Spleen (tissue), 11 donors: Measurements from ENCODE around the gene CYP2A7. TPM values are rescaled to one million over a fixed set of nuclear protein-coding genes. Genes with fewer than 3 reads are reported as not detected.
"Not testable (repeated sequence)": the region's sequence is repeated elsewhere in the genome, so short reads cannot be mapped to it uniquely, and the experiment has no call there.

Experiments used
- DNase-seq: peaks from one replicate; pipeline ENCODE4 v3.0.0-alpha.2; 2020
- H3K27ac ChIP-seq, 8 donors: fragments of 200-600 bp; sonication (generic) in 7 of 8; 1 replicate in 4 of 8; 2 replicates in 4 of 8; pipeline versions ENCODE4 v1.5.0 to v1.8.0; 2016 to 2021; ENCODE audit warnings: inconsistent platforms in 4 of 8, mild to moderate bottlenecking in 4 of 8, moderate library complexity in 1 of 8
- H3K27me3 ChIP-seq, 7 donors: fragments of 200-600 bp; sonication (generic) in 6 of 7; replicated peaks in 1 of 7; 1 replicate in 4 of 7; 2 replicates in 3 of 7; pipeline versions ENCODE4 v1.5.0 to v1.8.0; 2016 to 2021; ENCODE audit warnings: inconsistent platforms in 3 of 7, mild to moderate bottlenecking in 1 of 7
- H3K36me3 ChIP-seq, 6 donors: fragments of 200-600 bp; sonication (generic) in 5 of 6; 1 replicate in 4 of 6; 2 replicates in 2 of 6; pipeline versions ENCODE4 v1.5.0 to v1.8.0; 2016 to 2021; ENCODE audit warnings: inconsistent platforms in 2 of 6
- H3K4me1 ChIP-seq, 6 donors: fragments of 200-600 bp; sonication (generic) in 5 of 6; 1 replicate in 3 of 6; 2 replicates in 3 of 6; pipeline versions ENCODE4 v1.5.0 to v1.8.0; 2016 to 2021; ENCODE audit warnings: inconsistent platforms in 3 of 6
- H3K4me3 ChIP-seq, 8 donors: fragments of 200-600 bp; sonication (generic) in 7 of 8; 1 replicate in 4 of 8; 2 replicates in 4 of 8; pipeline versions ENCODE4 v1.5.0 to v1.8.0; 2016 to 2021; ENCODE audit warnings: inconsistent platforms in 4 of 8, mild to moderate bottlenecking in 4 of 8, moderate library complexity in 2 of 8
- H3K9me3 ChIP-seq, 8 donors: fragments of 200-600 bp; sonication (generic) in 7 of 8; 1 replicate in 4 of 8; 2 replicates in 4 of 8; pipeline versions ENCODE4 v1.5.0 to v1.8.0; 2016 to 2021; ENCODE audit warnings: inconsistent platforms in 4 of 8
- POLR2AphosphoS5 ChIP-seq, 3 donors: sonication (generic); formaldehyde crosslinking; IDR thresholded peaks; one replicate each; pipeline ENCODE4 v1.5.1; 2017; ENCODE audit warnings: antibody characterized with exemption in 3 of 3
- WGBS, 5 donors: extraction: QIAGEN DNeasy Blood & Tissue Kit in 3 of 5; methylation state at CpG; one replicate each; pipeline versions ENCODE4 v1.1.5 to v1.1.7; 2013 to 2018; 5-methylcytosine and 5-hydroxymethylcytosine counted together
- intact Hi-C: fragments of 100-400 bp; cut with DNase I; formaldehyde crosslinking; loops from one replicate; pipeline ENCODE4 v1.15.0; 2023; ENCODE audit warnings: low total_unique reads
- polyA plus RNA-seq, 3 donors: library from polyadenylated mRNA; stranded (reverse); fragments of 200-250 nt; gene quantifications; one replicate each; pipeline ENCODE4 v1.2.1, GENCODE V29; 2013
- total RNA-seq, 7 donors: library from RNA; depleted of rRNA in 3 of 7; stranded (reverse); fragments of >200 nt in 3 of 7; fragmentation: NEBNext Ultra II Directional in 4 of 7; extraction: Animal tissue kit (Norgen Biotek cat#: 25700) in 4 of 7; gene quantifications; one replicate each; pipeline versions ENCODE4 v1.1.0 to v1.2.1, GENCODE V29; 2016 to 2021
- donor health status: healthy with polysubstance abuse.
- donor health status: DM: no; HTN: no; CAD: no; lungs with moderate emphysema.
- donor health status: DM: no; HTN: no; CAD: no.
- donor health status: Bipolar disorder and iron deficiency.
- donor health status: healthy.
- donor health status: DM: no; HTN: no; CAD: no.
- donor health status: DM: yes; HTN: yes; CAD: no.

The CYP2A7 gene
- total and polyA plus RNA-seq, 10 donors, result not detected

DNA sequence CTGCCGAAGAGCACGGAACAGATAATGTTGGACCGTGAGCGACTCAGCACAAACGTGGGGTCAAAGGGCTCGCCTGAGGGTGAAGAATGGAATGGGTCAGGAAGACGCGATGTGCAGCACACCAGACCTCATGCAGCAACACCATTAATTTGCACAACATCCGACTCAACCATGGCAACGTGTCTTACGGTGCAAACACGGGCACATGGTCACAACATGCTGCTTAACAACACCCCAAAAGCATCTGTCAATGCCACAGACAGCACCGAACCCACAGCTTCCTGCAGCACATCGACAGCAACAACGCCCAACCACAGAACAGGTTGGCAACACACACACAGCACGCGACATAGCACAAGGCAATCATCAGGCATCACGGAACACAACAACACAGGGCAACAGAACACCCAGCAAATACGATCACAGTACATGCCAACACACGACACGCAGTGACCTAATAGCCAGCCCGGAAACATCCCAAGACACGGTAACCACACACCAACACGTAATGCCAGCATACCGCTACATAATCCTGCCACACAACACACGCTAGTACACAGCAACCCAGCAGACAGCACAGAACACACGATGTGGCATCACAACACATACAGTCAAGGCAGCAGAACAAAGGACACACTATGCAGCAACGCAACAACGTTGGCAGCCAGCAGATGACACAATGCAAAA lies 55.2 kb downstream of the CYP2A7 start:
- H3K9me3 ChIP-seq, intact Hi-C loops, H3K27me3 ChIP-seq, H3K4me3 ChIP-seq, DNase-seq: not testable (repeated sequence)
- Histone ChIP-seq H3K4me1 (peaks cover 0 to 32% (median 19%) of the 10 kb centered on the region in 6 donors), H3K27ac (peak overlapping the region in 1 of 8 donors; percentile 54), H3K36me3 (peaks cover 0 to 24% (median 3%) of the 10 kb centered on the region in 6 donors)
- WGBS, 5 donors, result 54 to 73% (median 66%) methylated on average over 29 of the region's 29 CpGs
- TF ChIP-seq POLR2AphosphoS5 (IDR thresholded peaks at IDR 0.05), result peak in 2 of 3 donors; percentile 14 to 30

DNA sequence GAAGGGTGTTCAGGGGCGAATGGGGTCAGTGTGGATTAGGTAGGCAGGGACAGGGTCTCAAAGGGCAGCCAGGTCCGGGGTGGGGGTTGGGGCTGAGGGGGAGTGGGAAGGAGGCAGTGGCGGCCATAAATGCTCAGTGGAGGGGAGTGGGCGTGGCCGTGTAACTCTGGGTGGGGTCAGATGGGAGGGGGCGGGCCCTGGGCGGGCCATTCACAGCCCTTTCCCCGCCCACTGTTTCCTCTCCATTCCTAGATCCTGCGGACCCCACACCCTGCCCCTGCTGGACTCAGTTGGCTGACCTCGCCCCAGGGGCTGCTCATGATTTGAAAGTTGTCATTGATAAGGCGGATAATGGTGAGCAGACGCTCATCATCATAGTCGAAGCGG lies 55.7 kb downstream of the CYP2A7 start:
- intact Hi-C loops, H3K27me3 ChIP-seq, H3K9me3 ChIP-seq, H3K4me3 ChIP-seq, DNase-seq: not testable (repeated sequence)
- Histone ChIP-seq H3K27ac (peak overlapping the region in 1 of 8 donors; percentile 54), H3K36me3 (peaks cover 0 to 24% (median 3%) of the 10 kb centered on the region in 6 donors), H3K4me1 (peaks cover 0 to 32% (median 19%) of the 10 kb centered on the region in 6 donors)
- 82 to 91% (median 88%) methylated on average over 6 to 9 of the region's 14 CpGs for WGBS, 5 donors

DNA sequence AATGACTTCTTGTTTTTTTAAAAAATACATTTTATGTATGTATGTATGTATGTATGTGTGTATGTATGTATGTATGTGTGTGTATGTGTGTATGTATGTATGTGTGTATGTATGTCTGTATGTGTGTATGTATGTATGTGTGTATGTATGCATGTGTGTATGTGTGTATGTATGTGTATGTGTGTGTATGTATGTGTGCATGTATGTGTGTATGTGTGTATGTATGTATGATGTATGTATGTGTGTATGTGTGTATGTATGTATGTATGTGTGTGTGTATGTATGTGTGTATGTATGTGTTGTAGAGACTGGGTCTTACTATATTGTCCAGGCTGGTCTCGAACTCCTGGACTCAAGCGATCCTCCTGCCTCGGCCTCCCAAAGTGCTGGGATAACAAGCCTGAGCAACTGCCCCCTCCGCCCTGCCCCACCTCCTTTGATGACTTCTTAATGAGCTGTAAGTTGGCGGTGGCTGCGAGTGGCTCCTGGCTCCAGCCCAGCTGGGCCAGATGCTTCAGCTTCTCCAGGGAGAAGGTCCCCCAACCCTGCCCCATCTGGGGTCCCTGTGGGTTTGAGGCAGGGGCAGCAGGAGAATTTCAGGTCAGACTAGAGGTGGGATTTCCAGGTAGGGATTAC lies 56.5 kb downstream of the CYP2A7 start:
- Histone ChIP-seq H3K4me1 (peaks cover 0 to 35% (median 19%) of the 10 kb centered on the region in 6 donors), H3K36me3 (peaks cover 0 to 24% (median 3%) of the 10 kb centered on the region in 6 donors)
- H3K9me3 ChIP-seq, H3K27me3 ChIP-seq, H3K4me3 ChIP-seq, H3K27ac ChIP-seq, DNase-seq, intact Hi-C loops: not testable (repeated sequence)
- WGBS, 5 donors, result 92 to 96% (median 95%) methylated on average over 2 to 6 of the region's 6 CpGs; no CpG with 5 or more reads in 2 of the 5 donors

Other genes starting within 250 kb of the CYP2A7 start
- gene NUMBL, start 191.6 kb downstream of the CYP2A7 start, total RNA-seq, result 10 to 100 TPM; 12.1 to 27.4 (median 14.8) TPM
- gene NUMBL, start 191.6 kb downstream of the CYP2A7 start, polyA plus RNA-seq, result 10 to 100 TPM in 1 of 3 donors, 1 to 10 TPM in 2; 3.2 to 10.6 (median 3.5) TPM
- gene COQ8B, start 165.3 kb downstream of the CYP2A7 start, total RNA-seq, result 10 to 100 TPM; 23.0 to 40.2 (median 32.6) TPM
- 10 to 100 TPM; 18.4 to 33.8 (median 21.1) TPM for gene COQ8B, start 165.3 kb downstream of the CYP2A7 start, polyA plus RNA-seq
- gene ITPKC, start 165.1 kb downstream of the CYP2A7 start, total RNA-seq, result 10 to 100 TPM; 11.1 to 39.2 (median 18.0) TPM
- 10 to 100 TPM in 1 of 3 donors, 1 to 10 TPM in 2; 6.8 to 14.3 (median 8.6) TPM for gene ITPKC, start 165.1 kb downstream of the CYP2A7 start, polyA plus RNA-seq
- 10 to 100 TPM in 3 of 7 donors, 1 to 10 TPM in 4; 6.0 to 16.2 (median 9.8) TPM for gene ACTMAP, start 131.8 kb downstream of the CYP2A7 start, total RNA-seq
- gene ACTMAP, start 131.8 kb downstream of the CYP2A7 start, polyA plus RNA-seq, result 1 to 10 TPM; 5.2 to 6.8 (median 5.9) TPM
- 10 to 100 TPM; 52.9 to 76.9 (median 64.0) TPM for gene SNRPA, start 131.0 kb downstream of the CYP2A7 start, total RNA-seq
- gene SNRPA, start 131.0 kb downstream of the CYP2A7 start, polyA plus RNA-seq, result 10 to 100 TPM; 62.7 to 69.2 (median 67.4) TPM
- gene MIA, start 106.7 kb downstream of the CYP2A7 start, total RNA-seq, result 1 to 10 TPM in 1 of 7 donors, not detected in 6; 1.5 TPM
- 10 to 100 TPM in 1 of 3 donors, 1 to 10 TPM in 2; 4.5 to 14.2 (median 7.0) TPM for gene MIA, start 106.7 kb downstream of the CYP2A7 start, polyA plus RNA-seq
- 10 to 100 TPM; 36.8 to 69.8 (median 53.0) TPM for gene RAB4B, start 104.0 kb downstream of the CYP2A7 start, total RNA-seq
- 10 to 100 TPM; 78.5 to 95.3 (median 82.2) TPM for gene RAB4B, start 104.0 kb downstream of the CYP2A7 start, polyA plus RNA-seq
- gene EGLN2, start 83.0 kb downstream of the CYP2A7 start, total RNA-seq, result 100 to 1,000 TPM; 136 to 198 (median 156) TPM
- 100 to 1,000 TPM; 109 to 238 (median 188) TPM for gene EGLN2, start 83.0 kb downstream of the CYP2A7 start, polyA plus RNA-seq
- under 1 TPM in 1 of 7 donors, not detected in 6; 0.33 TPM for gene CYP2A6, start 31.8 kb downstream of the CYP2A7 start, total RNA-seq
- not detected for gene CYP2A6, start 31.8 kb downstream of the CYP2A7 start, polyA plus RNA-seq
- not detected for gene CYP2B6, start 109.1 kb upstream of the CYP2A7 start, total RNA-seq
- gene CYP2B6, start 109.1 kb upstream of the CYP2A7 start, polyA plus RNA-seq, result not detected
- not detected for gene CYP2A13, start 206.2 kb upstream of the CYP2A7 start, total RNA-seq
- gene CYP2A13, start 206.2 kb upstream of the CYP2A7 start, polyA plus RNA-seq, result not detected
- not detected for gene CYP2F1, start 232.2 kb upstream of the CYP2A7 start, total RNA-seq
- gene CYP2F1, start 232.2 kb upstream of the CYP2A7 start, polyA plus RNA-seq, result not detected